ENCODE data around the gene GALNT10.

GALNT10 gene

GRCh38 chr5:154449786-154450185 is 259.3 kb downstream of the GALNT10 start:
- no peak for DNase-seq

DNA sequence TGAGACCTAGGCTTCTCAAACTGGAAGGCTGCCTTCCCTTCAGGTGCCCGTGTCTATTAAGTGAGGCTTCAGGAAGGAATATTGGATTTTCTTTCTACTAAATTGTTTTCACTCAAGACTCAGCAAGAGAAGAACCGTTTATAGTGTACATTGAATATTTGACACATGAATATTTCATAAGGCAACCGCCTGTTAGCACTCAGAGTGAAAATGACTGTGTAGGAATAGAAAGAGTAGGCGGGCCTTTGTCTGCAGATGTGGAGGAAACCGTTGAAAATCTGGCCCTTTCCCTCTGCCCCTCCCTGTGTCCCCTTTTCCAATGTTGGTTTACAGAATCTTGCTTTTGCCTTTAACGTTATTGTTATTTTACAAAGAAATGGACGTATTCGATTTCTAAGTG is 261.4 kb downstream of the GALNT10 start:
- no peak for DNase-seq

GRCh38 chr5:154455585-154455984 is 265.1 kb downstream of the GALNT10 start:
- DNase-seq: no peak

DNA sequence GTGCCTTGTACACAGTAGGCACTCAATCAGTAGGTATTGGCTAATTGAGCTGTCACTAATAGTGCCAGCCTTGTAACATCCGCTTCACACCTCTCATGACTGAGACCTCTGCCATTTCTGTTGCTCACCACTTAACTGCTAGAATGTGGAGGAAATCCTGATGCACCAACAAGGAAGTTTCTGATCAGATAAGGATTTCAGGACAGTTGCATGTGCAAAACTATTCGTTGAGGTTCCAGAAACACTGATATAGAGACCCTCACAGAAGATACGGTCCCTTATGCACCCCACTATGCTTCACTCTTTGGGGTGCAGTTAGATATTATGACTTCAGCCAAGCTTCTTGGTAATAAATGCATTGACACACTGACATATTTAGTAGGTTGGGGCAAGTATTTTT is 266.0 kb downstream of the GALNT10 start:
- DNase-seq: no peak

DNA sequence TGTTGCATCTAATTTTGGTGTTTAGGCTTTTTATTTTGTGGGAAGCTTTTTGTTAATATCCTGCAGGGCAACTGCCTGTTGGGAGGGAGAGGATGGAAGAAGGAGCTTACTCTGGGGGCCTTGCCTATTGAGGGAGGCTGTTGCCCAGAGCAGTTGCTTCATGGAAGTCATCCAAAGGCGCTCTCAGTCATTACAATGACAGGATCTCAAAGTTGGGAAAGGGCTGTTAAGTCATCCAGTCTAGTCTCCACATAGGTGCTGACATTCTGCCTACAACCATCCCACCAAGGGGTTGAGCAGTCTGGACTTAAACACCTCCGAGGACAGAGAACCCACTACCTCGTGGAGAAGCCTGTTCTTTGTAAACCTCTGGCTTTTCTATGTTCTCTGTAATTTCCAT is 268.5 kb downstream of the GALNT10 start:
- DNase-seq: no peak

DNA sequence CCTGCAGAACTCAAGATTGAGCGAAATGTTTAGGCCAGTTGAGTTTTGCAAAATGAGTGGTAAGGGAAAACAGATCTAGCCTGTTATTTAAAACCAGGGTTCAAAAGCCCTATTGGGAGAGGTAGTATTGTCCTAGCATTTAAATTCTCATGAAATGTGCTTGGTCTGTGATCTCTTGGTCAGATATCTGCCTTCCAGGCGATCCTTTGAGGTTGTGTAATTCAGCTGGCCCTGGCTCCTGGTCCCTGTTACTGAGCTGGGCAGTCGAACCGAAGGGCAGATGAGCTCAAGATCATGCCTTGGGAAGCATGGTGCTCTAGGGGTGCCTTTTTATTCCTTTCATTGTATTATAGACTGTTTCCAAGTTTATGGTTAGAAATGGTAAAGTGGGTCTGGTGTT is 269.6 kb downstream of the GALNT10 start:
- DNase-seq: no peak

DNA sequence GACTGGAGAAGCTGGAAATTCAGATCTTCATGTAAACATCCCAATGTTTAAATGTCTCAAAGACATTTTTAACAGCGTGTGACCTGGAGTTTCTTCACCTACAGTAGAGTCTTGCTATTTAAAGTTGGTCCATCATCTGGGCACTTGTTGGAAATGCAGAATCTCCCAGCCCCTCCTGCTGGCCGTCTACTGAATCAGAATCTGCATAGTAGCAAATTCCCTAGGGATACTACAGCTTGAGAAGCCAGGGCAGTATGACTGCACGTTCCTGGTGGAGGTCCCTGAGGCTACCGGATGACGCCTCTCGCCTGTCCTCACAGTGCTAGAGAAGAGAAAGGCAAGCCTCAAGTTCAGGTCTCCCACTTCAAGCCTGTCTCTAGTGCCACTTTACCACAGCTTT is 271.0 kb downstream of the GALNT10 start:
- peak; percentile 66 for DNase-seq

DNA sequence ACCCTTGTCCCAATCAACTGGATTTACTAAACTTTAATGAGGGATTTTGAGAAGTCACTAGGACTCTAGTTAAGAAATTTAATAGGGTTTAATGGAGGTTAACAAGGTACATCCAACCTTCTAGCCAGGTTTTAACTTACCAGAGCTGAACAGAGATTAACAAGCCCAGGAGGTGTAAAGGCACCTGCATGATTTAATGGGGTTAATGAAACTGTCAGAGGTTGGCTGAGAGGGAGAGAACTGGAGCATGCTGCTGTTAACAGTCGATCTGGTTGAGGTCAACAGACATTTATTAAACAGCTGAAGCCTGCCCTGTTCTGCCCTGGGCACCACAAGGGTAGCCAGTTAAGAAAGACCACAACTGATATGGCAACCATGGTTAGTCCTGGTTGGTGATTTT is 273.9 kb downstream of the GALNT10 start:
- DNase-seq: no peak

DNA sequence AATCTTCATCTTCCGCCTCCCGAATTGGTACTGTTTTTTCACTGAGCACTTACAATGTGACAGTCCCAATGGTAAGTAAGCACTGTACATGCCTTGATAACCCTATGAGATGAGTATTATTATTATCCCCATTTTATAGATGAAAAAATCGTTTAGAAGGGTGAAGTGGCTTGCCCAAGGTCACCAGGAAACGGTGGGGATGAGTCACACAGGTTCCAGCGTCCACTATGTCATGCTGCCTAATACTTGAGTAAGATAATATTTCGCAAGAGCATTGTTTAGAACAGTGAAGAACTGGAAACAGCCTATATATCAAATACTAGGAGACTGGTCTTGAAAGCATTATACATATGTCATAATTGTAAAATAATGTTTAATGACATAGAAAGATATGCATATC is 274.6 kb downstream of the GALNT10 start:
- DNase-seq: no peak

- no peak for DNase-seq
These were observed 275.6 kb downstream of the GALNT10 start for GRCh38 chr5:154466147-154466546.

- DNase-seq: no peak
These were observed 276.1 kb downstream of the GALNT10 start for GRCh38 chr5:154466671-154467070.

DNA sequence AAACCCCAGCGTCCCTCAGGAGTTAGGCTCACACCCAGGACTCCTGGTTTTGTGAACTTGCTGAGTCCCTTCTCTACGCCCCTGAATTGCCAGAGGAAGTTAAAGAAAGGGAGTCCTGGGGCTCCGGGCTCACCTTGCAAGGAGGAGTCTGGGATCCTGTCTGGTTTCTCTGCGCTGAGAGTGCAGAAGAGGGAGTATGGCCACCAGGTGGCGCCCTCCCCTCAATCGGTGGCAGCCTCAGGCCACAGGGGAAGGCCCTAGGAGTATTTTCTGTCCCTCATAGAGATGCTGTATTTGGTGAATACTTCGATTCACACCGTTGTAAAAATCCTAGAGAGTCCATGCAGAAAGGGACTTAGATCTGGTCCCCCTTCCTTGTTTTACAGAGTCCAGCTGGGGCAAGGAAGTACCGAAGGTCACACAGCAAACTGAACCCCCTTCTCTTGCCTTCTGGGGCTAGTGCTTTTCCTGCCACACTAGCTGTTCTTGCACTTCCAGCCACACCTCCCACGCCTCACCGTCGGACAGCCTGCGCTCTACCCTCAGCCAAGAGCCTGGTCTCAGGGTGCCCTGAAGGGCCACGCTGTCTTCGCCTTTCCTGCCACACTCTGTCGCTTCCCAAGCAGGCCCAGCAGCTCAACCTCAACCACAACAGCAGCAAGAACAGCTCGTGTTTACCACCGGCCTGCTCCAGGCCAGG is 277.3 kb downstream of the GALNT10 start:
- DNase-seq: peak; percentile 39

DNA sequence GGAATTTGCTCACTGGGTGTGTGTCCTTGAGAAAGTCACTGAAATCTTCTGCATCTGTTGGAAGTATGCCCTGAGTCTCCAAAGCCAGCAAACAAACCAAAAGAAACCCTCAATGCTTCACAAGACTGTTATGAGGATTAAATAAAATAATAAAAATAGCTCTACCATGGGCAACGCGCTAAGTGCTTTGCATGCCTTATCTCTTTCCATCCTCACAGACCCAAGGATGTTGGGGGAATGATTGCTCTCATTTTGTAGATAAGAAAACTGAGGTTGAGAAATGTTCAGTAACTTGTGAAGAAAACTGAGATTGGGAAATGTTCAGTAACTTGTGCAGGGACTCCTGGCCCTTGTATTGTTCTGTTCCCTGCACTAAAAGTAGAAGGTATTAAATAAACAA is 279.6 kb downstream of the GALNT10 start:
- no peak for DNase-seq

All from NCI-H526 treated with DMSO at 0.1 percent for 48 hours (cell line).